ENCODE measurements around the gene AMOTL2.

DNA sequence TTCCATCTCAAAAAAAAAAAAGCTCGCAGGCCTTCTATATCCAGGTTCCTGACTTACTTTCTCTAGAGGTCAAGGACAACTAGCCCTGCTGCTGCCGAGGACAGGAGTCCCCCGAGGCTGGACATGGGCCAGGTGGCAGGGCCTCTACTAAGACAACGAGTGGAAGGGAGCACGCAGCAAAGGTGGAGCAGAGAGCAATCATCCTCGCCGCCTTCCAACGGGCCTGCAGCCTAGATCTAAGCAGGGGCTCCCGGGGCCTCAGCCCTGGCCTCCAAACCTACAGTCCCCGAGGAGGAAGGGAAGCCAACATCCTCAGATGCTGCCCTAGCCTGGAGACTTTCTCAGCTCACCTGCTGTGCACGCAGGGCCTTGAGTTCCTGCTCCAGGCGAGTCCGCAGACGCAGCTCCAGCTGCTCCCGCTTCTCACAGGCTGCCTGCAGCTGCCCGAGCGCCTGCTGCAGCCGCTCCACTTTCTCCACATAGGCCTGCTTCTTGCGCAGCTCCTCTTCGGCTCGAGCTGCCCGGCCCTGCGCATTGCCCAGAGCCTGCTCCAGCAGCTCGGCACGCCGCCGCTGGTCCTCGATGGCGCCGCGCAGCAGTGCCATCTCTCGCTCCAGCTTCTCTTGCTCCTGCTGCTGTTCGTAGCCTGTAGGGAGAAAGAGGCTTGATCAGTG lies 12.9 kb downstream of the AMOTL2 start:
- TF ChIP-seq CTCF (IDR thresholded peaks at IDR 0.05; ENCODE audit: low read length) (no peak), EZH2 (IDR thresholded peaks at IDR 0.05; ENCODE audit: borderline replicate concordance, low read length) (no peak)
